Astrocyte (in vitro differentiated cells and primary cell): Measurements from ENCODE around the gene PHC2.

Experiments used
- CTCF ChIP-seq: IDR thresholded peaks from 2 replicates; pipeline ENCODE4 v1.5.1; 2011; ENCODE audit warnings: low read depth, mild to moderate bottlenecking, inconsistent platforms, low read length, moderate library complexity; ENCODE audit not compliant: insufficient read depth
- EZH2 ChIP-seq: IDR thresholded peaks from 2 replicates; pipeline ENCODE4 v1.6.1; 2012; ENCODE audit warnings: mild to moderate bottlenecking, low read length, inconsistent platforms; ENCODE audit not compliant: insufficient read depth

- no peak for TF ChIP-seq CTCF
- no peak for TF ChIP-seq EZH2
Measured at GRCh38 chr1:33280091-33280661, 150.7 kb downstream of the PHC2 start.
